HCT116 (cell line): ENCODE data around the gene CYBB. TPM values are rescaled to one million over a fixed set of nuclear protein-coding genes. Genes with fewer than 3 reads are reported as not detected.

Experiments
- ATAC-seq: fragments of 200-7000 bp; cut with Tn5 transposase; 2 replicates; pipeline ENCODE4 v1.9.1; 2020; ENCODE audit warnings: mild to moderate bottlenecking, moderate library complexity
- BruUV-seq: library from RNA; stranded (reverse); fragments of 400-500 nt; replicated peaks from 2 replicates; lab custom pipeline; 2021; lab: Mats Ljungman, UMichigan
- CTCF ChIA-PET: fragments of 300-600 bp; sonication (Branson Sonifier 250); formaldehyde crosslinking; loops from one replicate; lab custom pipeline; 2021; ENCODE audit warnings: antibody characterized with exemption; lab: Charles Lee
- POLR2A ChIA-PET: fragments of 300-600, 350-600 bp; sonication (Branson Sonifier 250); formaldehyde crosslinking; loops from one replicate; lab custom pipeline; 2021; ENCODE audit warnings: antibody characterized with exemption; lab: Charles Lee
- RAD21 ChIA-PET, 2 experiments: fragments of 300-600 bp; sonication (Branson Sonifier 250); formaldehyde crosslinking; loops; one replicate each; lab custom pipeline; 2023; ENCODE audit warnings: low total read pairs in 2 of 2; ENCODE audit not compliant: uncharacterized antibody in 2 of 2, unreplicated experiment in 2 of 2, low non-redundant PET in 1 of 2; lab: Charles Lee
- DNase-seq: peaks from one replicate; pipeline ENCODE4 v3.0.0-alpha.2; 2010; ENCODE audit warnings: low read depth, low spot score
- H2AFZ ChIP-seq: fragments of 200-600 bp; shearing (Covaris generic), sonication (generic); 2 replicates; pipeline ENCODE4 v1.6.1; 2017; ENCODE audit warnings: low read depth, mixed run types, mixed read lengths, antibody characterized with exemption, low read length; ENCODE audit not compliant: poor library complexity, severe bottlenecking
- H3K27ac ChIP-seq: 2 replicates; pipeline ENCODE4 v1.5.1; 2012; ENCODE audit warnings: low read depth, low read length
- H3K27me3 ChIP-seq: fragments of 200-600 bp; sonication (generic); 2 replicates; pipeline ENCODE4 v1.6.1; 2016; ENCODE audit warnings: mixed run types, low read length, mixed read lengths; ENCODE audit not compliant: insufficient read depth
- H3K36me3 ChIP-seq, 2 experiments: fragments of 200-500 bp in 1 of 2; fragments of 200-600 bp in 1 of 2; sonication (Bioruptor generic) in 1 of 2; sonication (generic) in 1 of 2; 2 replicates each; pipeline versions ENCODE4 v1.5.1 to v1.6.1; 2014 to 2016; ENCODE audit warnings: low read length in 2 of 2, inconsistent platforms in 1 of 2, mixed read lengths in 1 of 2, mixed run types in 1 of 2; ENCODE audit not compliant: insufficient read depth in 2 of 2, control insufficient read depth in 1 of 2
- H3K4me1 ChIP-seq, 2 experiments: fragments of 200-600 bp in 1 of 2; sonication (generic) in 1 of 2; 2 replicates each; pipeline versions ENCODE4 v1.5.1 to v1.6.1; 2012 to 2017; ENCODE audit warnings: low read length in 2 of 2, inconsistent platforms in 1 of 2, mild to moderate bottlenecking in 1 of 2, mixed read lengths in 1 of 2, mixed run types in 1 of 2, moderate library complexity in 1 of 2; ENCODE audit not compliant: insufficient read depth in 2 of 2, control insufficient read depth in 1 of 2
- H3K4me2 ChIP-seq: fragments of 200-600 bp; sonication (generic); 2 replicates; pipeline ENCODE4 v1.6.1; 2017; ENCODE audit warnings: mixed run types, low read length, mixed read lengths
- H3K4me3 ChIP-seq, 2 experiments: fragments of 200-600 bp in 1 of 2; sonication (generic) in 1 of 2; replicated peaks in 1 of 2; 2 replicates each; pipeline ENCODE4 v1.5.1; 2011 to 2016; ENCODE audit warnings: low read length in 2 of 2, control low read depth in 1 of 2, low read depth in 1 of 2, mild to moderate bottlenecking in 1 of 2, mixed read lengths in 1 of 2, mixed run types in 1 of 2
- H3K79me2 ChIP-seq: fragments of 200-600 bp; sonication (generic); 2 replicates; pipeline ENCODE4 v1.6.1; 2017; ENCODE audit warnings: mild to moderate bottlenecking, mixed run types, low read length, moderate library complexity, mixed read lengths; ENCODE audit not compliant: insufficient read depth
- H3K9ac ChIP-seq: fragments of 200-600 bp; sonication (generic); 2 replicates; pipeline ENCODE4 v1.6.1; 2016; ENCODE audit warnings: low read length, mixed read lengths
- H3K9me2 ChIP-seq: fragments of 200-600 bp; sonication (generic), shearing (Covaris generic); 2 replicates; pipeline ENCODE4 v1.6.1; 2017; ENCODE audit warnings: mixed run types, mild to moderate bottlenecking, moderate library complexity; ENCODE audit not compliant: insufficient read depth
- H3K9me3 ChIP-seq, 2 experiments: fragments of 200-500 bp in 1 of 2; fragments of 200-600 bp in 1 of 2; sonication (Bioruptor generic) in 1 of 2; sonication (generic) in 1 of 2; 2 replicates each; pipeline ENCODE4 v1.6.1; 2014 to 2017; ENCODE audit warnings: low read length in 2 of 2, mixed read lengths in 2 of 2, inconsistent platforms in 1 of 2, low read depth in 1 of 2, mild to moderate bottlenecking in 1 of 2, mixed run types in 1 of 2, moderate library complexity in 1 of 2; ENCODE audit not compliant: control insufficient read depth in 1 of 2, insufficient read depth in 1 of 2
- H4K20me1 ChIP-seq: fragments of 200-600 bp; sonication (generic), shearing (Covaris generic); 2 replicates; pipeline ENCODE4 v1.6.1; 2017; ENCODE audit warnings: mixed run types, mild to moderate bottlenecking, moderate library complexity; ENCODE audit not compliant: insufficient read depth
- ATF3 ChIP-seq: IDR thresholded peaks from 2 replicates; pipeline ENCODE4 v1.6.1; 2012
- CBX3 ChIP-seq: IDR thresholded peaks from 2 replicates; pipeline ENCODE4 v1.6.1; 2012; ENCODE audit warnings: low read depth
- CTCF ChIP-seq, 3 experiments: fragments of 200-600 bp in 1 of 3; sonication (generic) in 1 of 3; IDR thresholded peaks in 2 of 3; conservative IDR thresholded peaks in 1 of 3; 2 replicates each; pipeline ENCODE4 v1.5.1; 2012 to 2017; ENCODE audit warnings: low read depth in 2 of 3, low read length in 2 of 3, antibody characterized with exemption in 1 of 3, borderline replicate concordance in 1 of 3, control low read depth in 1 of 3, mild to moderate bottlenecking in 1 of 3, mixed read lengths in 1 of 3, mixed run types in 1 of 3, moderate library complexity in 1 of 3; ENCODE audit not compliant: insufficient read depth in 1 of 3
- ELF1 ChIP-seq: IDR thresholded peaks from 2 replicates; pipeline ENCODE4 v1.6.1; 2012; ENCODE audit warnings: low read depth, borderline replicate concordance
- EZH2phosphoT487 ChIP-seq: fragments of 200-600 bp; IDR thresholded peaks from 2 replicates; pipeline ENCODE4 v1.6.1; 2018; ENCODE audit warnings: antibody characterized with exemption, borderline replicate concordance
- FOSL1 ChIP-seq: IDR thresholded peaks from 2 replicates; pipeline ENCODE4 v1.6.1; 2012; ENCODE audit warnings: low read depth
- REST ChIP-seq: IDR thresholded peaks from 2 replicates; pipeline ENCODE4 v1.6.1; 2012; ENCODE audit warnings: low read depth
- SIN3A ChIP-seq: IDR thresholded peaks from 2 replicates; pipeline ENCODE4 v1.6.1; 2012; ENCODE audit warnings: low read depth
- SP1 ChIP-seq: IDR thresholded peaks from 2 replicates; pipeline ENCODE4 v1.6.1; 2012; ENCODE audit warnings: low read depth
- SRF ChIP-seq: IDR thresholded peaks from 2 replicates; pipeline ENCODE4 v1.6.1; 2012; ENCODE audit warnings: low read depth
- TCF7L2 ChIP-seq: IDR thresholded peaks from 2 replicates; pipeline ENCODE4 v1.7.0; 2011; ENCODE audit warnings: borderline replicate concordance, inconsistent platforms; ENCODE audit not compliant: insufficient read depth, insufficient read length; ENCODE audit errors: extremely low read depth
- YY1 ChIP-seq: IDR thresholded peaks from 2 replicates; pipeline ENCODE4 v1.6.1; 2011; ENCODE audit warnings: low read length, low read depth, moderate library complexity, mild to moderate bottlenecking; ENCODE audit not compliant: insufficient replicate concordance; ENCODE audit errors: extremely low read depth
- intact Hi-C: fragments of 100-400 bp; cut with micrococcal nuclease; formaldehyde crosslinking; loops from 2 replicates; pipeline ENCODE4 v1.10.0; 2022
- total RNA-seq: library from RNA; stranded (reverse); gene quantifications from one replicate; pipeline ENCODE4 v1.2.1, GENCODE V29; 2021; ENCODE audit not compliant: unreplicated experiment

The CYBB gene
- total RNA-seq, 1 experiment from 2014 or later = 0.59 TPM

- Histone ChIP-seq H3K4me1 (no peaks in the 10 kb centered on the region), H3K4me3 (no peak overlapping the region), H2AFZ (no peak overlapping the region), H3K9me2 (no peaks in the 10 kb centered on the region)
- ChIA-PET POLR2A (no interaction called here), CTCF (no interaction called here)
- no peak for ATAC-seq
- DNase-seq = no peak
- TF ChIP-seq YY1 (no peak), SIN3A (no peak), ATF3 (no peak), CBX3 (no peak), SRF (no peak), FOSL1 (no peak), SP1 (no peak), ELF1 (no peak), EZH2phosphoT487 (no peak), CTCF (IDR thresholded peaks at IDR 0.05 in 2 of 3, conservative IDR thresholded peaks at IDR 0.05 in 1 of 3; ENCODE audit: borderline replicate concordance in 1 of 3, insufficient read depth in 1 of 3, low read depth in 2 of 3, low read length in 2 of 3) (no peak), TCF7L2 (no peak), REST (no peak)
- TF ChIP-seq, all 23 proteins: peak for 0
- BruUV-seq = no TSS peak
- Histone ChIP-seq H3K27ac (no peak overlapping the region), H4K20me1 (no peaks in the 10 kb centered on the region), H3K9me3 (no peaks in the 10 kb centered on the region), H3K9ac (no peak overlapping the region), H3K36me3 (no peaks in the 10 kb centered on the region), H3K4me2 (no peak overlapping the region), H3K27me3 (no peaks in the 10 kb centered on the region), H3K79me2 (no peaks in the 10 kb centered on the region)
- intact Hi-C loops = no loop called here
- RAD21 ChIA-PET = no interaction called here
Observed at GRCh38 chrX:37755025-37755424, 24.8 kb upstream of the CYBB start.
